Limb (tissue), 2 donors: ENCODE data around the gene ERICH3.
A peak's percentile ranks its signal among the peaks of the same experiment; 100 is the strongest.

Source experiments
- DNase-seq, 2 donors: peaks; one replicate each; pipeline ENCODE4 v3.0.0-alpha.2; 2016; ENCODE audit errors: extremely low spot score in 2 of 2

ERICH3 gene, protein sequence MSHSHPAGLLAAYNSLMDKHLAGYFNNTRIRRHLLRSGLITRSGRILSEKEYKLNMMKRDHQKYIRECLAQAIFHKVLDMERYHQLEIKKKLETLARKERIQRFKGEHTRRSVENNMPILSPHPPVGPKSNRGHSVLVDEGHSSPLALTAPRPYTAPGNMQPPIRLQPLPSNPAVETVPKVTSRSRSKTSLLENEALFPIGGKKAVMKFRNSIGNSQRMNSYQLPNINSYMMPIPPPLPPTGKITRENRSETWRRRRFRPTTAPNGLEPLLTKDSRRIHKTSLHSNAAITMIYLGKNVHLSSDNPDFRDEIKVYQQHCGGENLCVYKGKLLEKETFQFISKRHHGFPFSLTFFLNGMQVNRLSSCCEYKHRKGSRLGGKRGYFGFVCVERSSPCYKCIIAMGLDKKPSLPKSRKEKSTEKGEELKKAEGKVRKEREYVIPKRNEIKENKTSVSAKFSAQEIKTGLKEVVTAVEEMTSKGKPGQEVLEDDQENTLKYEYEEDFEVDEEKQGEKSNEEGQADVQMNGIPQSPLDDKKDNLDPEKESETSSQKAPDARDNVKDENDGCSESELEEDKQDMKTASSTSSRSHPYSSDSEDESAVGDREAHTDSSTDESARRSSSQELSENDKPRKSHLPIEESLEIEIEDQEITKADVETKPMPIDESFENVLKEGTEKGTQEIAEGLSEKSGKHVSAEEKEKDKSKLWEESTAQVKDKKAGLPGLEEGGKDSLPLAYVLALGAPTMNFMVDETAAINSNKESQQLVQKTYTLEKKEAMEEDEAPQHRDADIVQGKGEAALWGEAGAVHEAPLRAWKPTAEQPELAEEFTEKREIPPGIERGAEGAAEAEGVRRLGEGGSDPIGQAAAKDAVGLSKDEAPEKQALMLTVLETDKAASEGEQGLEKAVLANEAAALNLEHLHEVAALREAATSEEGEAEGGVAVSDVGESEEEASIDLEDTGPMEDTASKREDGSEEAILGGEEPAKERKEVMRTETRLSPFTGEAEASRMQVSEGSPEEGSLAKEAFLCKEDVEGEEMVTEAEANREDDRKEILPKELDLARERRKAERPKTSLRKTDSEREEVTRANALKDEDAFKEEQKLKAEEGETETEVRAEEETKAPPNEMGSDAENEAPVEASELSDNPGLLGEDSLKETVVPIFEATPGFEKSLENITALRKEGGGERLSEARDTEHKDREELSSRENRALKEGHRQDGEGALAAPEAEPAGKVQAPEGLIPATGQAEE (N-terminal part only)

DNA sequence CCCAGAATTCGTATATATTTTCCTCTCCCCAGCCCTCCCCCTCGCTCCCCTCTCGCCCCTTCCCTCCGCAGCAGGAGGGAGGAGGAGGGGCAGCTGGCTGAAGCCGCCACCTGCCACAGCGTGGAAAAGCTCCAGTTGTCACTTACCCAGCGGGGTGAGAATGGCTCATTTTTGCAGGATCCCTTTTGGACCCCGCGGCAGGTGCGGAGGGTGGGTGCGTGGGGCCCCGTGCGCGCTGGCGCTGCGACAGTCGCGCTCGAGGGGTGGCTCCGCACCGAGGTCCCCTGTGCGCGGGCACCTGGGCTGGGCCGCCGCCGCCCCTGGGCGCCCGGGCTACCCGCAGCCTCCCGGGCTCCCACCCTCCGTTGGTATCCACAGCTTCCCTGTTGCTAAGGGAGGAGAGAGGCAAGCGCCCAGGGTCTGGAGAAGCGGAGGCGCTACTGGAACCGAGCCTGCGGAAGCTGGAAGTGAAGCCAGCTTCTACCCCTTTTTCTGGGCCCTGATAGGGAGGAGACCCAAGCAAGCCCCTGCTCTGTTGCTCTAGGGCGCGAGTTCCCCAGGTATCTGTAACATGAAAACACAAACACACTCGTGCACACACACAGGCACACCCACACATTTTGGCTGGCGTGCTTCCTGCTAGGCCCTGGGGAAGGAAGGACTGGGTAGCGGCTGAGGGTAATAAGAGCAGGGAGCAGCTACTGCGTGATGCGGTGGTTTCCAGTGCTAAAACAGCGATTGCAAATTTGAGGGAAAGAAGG lies at the start of gene ERICH3:
ERICH3 (minus strand) TSS at position 442 of the 761 bp plus-strand sequence; CDS start at position 169, 273 bp downstream.
- peak; percentile 27 to 65 for DNase-seq

DNA sequence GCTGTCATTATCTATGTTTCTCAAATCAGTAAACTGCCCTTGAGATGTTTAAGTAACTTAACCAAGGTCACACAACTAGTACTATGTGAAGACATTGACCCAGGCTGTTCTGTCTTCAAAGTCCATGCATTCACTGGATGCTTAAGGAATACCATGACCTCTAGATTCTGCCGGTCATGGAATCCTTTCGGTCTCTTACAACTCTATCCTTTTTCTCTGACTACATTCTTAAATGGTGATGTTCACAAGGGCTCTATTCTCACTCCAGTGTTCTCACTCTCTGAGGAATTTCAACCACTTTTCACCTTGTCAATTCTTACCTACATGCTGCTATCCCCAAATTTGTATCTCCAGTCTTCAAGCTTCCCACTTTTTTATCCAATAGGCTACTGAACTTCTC lies 44.0 kb upstream of the ERICH3 start:
- no peak for DNase-seq

DNA sequence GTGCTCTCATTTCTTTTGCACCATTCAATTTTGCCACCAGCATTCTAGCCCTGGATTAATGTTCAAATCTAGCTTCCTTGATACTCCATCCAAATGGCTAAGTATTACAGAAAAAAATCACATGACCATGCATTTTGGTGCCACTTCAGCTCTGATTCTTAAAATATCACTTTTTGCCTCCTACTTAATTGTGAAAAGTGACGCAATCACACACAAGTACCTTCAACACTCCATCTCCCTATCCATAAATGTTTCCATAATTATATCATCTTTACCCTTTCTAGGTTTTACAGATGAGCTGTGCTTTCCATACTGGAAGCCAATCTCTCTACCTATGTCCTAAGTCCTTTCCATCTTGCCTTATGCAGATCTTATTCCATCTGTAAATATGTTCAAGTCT lies 43.2 kb upstream of the ERICH3 start:
- DNase-seq = no peak

DNA sequence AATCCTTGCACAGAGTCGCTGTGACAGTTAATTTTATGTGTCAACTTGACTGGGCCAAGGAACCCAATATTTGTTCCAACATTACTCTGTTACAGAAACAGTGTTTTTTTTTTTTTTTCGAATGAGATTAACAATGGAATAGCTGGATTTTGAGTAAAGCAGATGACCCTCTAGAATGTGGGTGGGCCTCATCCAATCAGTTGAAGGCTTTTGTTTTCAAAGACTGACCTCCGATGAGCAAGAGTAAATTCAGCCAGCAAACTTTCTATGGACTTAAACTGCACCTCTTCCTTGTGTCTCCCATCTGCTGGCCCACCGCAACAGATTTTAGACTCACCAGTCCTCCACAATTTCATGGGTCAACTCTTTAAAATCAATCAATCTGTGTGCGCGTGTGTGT lies 42.2 kb upstream of the ERICH3 start:
- no peak for DNase-seq

DNA sequence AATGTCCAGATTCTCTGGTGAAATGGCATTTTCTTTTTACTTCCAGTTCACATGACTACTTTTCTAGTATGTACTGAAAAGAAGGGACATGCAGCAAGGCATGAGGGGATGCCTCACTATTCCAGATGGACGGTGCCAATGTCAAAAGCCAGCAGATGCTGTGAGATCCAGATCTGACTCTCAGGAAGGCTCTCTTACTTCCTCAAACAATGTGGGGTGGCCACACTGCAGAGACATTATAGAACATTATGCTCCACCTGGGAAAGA lies 41.6 kb upstream of the ERICH3 start:
- DNase-seq = no peak

DNA sequence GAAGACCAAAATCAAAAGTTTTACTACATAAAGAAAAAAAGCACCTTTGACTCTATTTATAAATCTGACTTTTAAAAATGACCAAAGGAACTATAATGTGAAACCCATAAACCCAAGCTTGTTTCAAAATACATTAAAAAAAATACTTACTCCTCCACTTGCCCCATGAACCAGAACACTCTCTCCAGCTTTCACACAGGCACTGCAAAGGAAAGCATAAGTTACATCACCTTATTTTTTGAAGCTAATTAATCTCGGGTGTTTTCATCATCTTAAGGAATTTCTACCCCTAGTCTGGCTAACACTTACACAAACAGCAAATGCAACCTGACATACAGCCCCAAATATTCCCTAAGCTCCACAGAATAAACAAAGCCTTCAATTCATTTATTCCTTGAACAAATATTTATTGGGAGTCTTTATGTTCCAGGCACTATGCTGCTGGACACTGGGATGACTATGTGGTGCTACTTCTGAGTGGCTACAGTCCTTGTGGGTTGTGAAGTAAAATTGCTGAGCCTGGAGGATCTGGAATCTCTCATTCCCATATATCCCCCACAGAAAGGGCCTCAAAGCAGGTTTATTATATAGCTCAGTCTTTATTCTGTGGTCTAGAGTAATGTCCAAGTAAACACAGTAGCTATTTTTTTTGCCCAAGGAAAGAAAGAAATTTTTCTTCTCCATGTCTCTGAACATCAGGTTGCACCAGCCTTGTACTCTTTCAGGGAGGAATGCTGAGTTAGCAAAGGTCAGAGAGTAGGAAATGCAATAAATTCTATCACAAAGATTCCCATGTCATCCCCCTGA lies 41.0 kb upstream of the ERICH3 start:
- DNase-seq = no peak

DNA sequence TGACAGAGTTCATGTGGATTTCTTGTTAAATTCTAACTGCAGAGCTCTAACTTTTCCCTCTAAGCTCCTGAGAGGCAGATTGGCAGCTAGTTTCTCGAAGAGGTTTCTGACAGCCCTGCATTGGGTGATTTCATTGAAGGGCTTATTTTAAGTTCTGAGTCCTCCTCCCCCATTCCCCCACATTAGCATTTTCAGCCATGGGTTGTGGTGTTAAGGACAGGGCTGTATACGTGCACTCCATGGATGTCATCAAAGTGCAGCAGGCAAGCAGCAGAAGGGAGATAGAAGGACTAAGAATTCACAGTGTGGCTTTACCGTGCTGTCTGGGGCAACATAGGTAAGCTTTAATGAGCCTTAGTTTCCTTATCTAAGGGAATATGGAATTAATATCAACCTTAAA lies 40.3 kb upstream of the ERICH3 start:
- DNase-seq = no peak

DNA sequence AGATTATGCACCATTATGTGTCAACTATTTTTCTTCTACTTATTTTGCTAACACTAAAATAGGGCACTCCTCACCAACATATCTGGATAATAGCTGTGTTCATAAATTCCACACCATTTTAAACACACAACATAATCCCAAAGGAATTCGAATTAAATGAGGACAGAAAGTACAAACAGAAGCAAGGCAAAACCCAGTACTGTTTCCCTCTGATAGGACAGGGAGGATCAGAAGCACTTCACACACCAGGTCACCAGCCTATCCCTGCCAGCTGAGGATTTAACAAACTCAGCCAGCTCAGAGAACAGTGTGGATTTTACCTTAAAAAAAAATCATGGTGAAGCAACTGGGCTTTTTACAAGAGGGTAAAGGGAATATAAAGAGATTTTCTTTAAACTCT lies 39.3 kb upstream of the ERICH3 start:
- DNase-seq = no peak

DNA sequence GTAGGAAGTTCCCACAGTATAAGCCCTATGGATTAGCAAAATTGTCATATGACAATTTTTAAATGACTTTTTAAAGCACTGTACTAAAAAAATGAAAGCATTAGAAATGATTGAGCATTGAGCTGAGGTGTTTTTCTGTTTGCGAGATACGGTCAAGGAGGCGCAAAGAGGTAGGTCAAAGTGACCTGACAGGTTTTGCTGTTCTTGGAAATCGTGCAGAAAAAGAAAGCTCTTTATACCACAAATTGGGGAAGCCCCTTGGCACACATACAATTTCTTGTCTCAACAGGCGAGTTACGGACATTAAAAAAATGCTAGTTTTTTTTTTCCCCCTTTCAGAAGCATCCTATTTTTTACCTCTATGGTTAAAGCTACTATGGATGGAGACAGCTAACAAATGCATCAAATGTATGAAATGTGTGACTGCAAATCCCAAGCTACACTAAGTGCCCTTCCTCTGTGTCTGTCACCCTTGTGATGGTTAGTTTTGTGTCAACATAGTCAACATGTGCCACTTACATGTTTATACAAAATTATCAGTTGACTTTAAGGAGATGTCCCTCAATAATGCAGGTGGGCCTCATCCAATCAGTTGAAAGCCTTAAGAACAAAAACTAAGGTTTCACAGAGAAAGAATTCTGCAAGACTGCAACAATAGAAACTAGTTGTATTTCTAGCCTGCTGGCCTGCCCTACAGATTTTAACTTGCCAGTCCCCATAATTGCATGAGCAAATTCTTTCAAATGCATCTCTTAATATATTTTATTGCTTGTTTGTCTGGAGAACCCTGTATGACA lies 30.0 kb upstream of the ERICH3 start:
- DNase-seq = no peak

DNA sequence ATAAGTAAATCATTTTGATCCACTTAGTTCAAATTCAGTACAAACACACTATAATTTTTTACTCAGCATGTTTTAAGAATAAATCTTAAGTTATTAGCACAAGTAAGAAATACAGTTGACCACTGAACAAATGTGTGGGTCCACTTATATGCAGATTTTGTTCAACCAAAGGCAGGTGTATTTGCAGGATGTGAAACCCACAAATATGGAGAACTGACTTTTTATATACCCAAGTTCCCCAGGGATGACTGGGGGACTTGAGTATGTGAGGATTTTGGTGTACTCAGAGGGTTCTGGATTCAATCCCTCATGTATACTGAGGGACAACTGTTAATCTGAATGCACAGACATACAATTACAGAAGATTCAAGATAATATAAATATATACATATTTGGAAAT lies 25.7 kb upstream of the ERICH3 start:
- DNase-seq = no peak

DNA sequence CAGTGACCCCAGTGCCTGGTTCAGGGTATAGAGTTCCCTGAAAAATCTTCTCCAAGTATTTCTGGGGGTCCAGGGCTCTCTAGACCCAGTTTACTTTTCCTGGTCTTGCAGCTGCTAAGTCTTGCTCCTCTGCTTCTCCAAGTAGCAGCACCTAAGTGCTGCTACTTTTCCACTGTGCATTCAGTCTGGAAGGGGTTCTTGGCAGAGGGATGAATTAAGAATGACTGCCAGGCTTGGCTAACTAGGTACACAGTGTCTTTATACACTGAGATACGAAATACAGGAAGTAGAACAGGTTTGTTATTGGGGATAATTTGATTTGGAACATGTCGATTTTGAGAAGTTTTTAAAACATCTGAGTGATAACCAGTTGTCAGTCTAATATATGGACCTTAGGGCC lies 24.2 kb upstream of the ERICH3 start:
- DNase-seq = no peak

DNA sequence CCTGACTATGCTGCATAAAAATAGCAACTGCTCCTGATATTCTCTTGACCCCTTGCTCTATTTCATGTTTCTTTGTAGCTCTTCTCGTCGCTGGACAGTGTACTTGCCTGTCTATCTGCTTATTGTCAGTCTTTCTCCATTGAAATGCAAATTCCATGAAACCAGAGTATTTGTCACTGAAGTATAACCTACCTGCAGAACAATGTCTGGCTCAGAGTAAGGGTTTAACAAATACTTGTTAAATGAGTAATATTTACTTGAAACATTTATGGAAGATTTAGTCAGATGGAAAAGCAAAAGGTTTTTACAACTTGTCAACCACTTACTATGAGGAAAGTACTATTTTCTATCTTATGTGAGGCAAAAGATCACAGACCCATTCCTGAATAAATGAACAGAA lies 19.9 kb upstream of the ERICH3 start:
- DNase-seq = no peak

DNA sequence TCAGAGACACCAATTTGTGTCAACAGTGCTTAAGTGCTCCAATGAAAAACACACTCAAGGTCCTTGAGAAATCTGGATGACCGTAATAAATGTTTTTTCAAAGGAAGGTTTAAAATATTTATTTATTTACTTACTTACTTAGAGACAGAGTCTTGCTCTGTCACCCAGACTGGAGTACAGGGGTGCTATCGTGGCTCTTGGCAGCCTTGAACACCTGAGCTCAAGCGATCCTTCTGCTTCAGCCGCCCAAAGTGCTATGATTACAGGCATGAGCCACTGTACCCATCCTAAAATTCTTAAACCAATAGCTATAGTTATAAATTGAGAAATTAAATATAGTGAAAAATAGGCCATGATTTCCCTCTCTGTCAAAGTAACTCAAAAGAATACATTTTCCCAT lies 17.3 kb upstream of the ERICH3 start:
- DNase-seq = no peak

DNA sequence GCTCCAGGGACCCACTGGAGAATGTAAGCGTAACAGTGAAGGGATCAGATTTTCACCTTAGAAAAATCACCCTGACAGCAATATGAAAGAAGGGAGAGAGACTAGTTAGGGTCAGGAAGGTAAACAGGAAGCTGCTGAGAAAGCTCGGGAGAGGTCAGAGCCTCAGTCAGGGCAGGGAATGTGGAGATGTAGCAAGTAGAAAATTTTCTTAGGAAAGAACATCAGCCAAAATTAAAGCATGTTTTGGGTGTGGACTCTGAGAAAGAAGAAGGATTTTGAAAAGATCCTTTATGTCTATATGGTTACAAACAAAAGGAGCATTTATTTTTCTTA lies 16.7 kb upstream of the ERICH3 start:
- DNase-seq = no peak

DNA sequence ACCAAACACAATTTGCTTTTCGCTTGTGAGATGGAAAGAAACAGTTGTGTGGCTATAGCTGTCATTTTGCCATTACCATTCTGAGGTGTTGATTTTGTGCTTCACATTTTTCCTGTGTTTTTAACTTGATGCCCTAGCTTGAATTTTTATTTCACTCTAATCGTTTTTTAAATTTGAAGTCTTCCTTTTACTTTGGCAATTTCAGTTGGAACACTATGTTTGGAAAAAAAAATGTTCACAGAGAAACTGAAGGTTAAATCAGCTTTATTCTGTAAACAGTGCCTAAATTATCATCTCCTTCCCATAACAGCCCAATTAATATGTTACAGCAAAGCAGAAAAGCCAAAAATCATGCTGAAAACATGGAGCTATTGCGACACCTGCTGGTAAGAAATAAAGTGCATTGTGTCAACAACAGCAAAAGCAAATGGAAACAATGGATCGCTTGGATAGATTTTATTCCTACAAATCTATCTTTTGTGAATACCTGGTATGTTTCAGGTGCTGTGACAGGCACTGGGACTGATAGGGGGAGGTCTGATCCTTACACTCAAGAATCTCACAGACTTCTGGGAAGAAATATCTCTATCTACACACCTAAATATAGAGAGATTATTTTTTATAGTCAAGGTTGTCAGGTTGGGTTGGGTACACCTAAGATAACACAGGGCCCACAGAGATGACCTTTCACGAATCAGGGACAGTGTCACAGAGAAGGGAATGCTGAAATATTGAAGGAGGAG lies 16.2 kb upstream of the ERICH3 start:
- DNase-seq = peak; percentile 46 to 52

DNA sequence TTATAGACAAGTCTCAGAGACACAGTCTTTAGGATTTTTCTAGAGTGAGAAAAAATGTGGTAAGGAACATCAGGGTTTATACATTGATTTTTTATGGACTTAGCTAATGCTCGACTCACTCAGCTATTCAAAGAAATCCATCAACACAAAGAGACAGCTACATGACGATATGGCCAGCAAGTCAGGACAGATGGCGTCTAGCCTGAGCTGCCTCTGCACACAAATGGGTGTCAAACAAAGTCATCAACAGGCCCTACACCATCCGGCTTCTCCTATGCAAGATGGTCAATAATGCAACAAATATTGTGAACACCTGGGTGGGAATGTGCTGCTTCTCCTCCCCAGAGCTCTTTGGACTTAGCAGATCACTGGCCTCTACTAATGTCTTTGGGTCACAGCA lies 13.3 kb upstream of the ERICH3 start:
- DNase-seq = no peak

DNA sequence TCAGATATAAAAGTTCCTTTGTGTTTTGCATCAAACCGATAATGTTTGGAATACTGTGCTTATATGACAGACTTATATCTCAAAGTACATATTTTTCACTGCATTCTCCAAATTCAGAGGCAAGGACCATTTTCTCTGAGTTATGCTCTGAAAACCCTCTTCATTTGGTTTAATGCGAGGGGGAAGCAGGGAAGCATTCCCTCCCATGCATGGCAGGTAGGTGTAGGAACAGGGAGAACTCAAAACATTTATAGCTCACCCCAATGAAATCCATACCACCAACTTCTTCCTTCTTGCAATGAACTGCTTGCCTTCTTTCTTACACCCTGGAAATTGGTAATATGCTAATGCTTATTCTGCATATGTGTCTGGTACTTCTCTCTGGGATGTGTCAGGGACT lies 10.7 kb upstream of the ERICH3 start:
- DNase-seq = no peak

DNA sequence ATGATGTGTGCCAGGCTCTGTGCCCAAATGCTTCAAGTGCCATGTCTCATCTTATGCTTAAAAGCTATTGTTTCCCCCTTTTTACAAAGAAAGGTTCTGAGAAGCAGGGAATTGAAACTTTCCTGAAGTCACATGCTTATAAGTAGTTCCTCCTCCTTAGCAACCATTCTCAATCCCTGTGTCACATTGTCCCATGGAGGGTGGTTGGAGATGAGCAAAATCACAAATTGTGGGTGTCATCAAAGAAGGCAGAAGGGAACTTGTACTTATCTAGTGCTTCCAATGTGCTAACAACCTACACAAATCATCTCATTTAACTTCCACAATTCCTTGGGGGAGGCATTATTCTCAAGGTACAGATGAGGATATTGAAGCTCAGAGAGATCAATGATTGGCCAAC lies 10.1 kb upstream of the ERICH3 start:
- no peak for DNase-seq

DNA sequence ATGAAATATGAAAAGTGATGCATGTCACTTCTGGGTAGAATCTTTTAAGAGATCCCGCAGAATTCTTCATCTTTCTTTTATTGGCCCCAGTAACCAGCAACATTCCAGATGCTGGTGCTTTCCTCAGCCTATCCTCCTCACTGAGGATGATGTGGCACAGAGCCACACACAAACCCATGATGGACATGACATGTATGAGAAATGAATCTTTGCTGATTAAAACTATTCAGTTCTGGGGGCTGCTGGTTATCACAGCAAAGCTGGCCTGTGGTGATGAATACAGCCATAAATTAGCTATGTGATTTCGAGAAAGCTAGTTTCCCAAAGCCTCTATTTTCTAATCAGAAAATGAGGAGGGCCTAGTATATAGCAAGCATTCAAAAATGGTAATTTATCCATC lies 8.3 kb upstream of the ERICH3 start:
- no peak for DNase-seq
